SKM-1 treated with dmso at 0.1 percent for 144 hours (cell line): ENCODE data around the gene NELFA.
"Not testable (repeated sequence)": the region's sequence is repeated elsewhere in the genome, so short reads cannot be mapped to it uniquely, and the experiment has no call there.

ENCODE experiments used
- DNase-seq: peaks from one replicate; lab custom pipeline; 2025; ENCODE audit not compliant: unreplicated experiment; lab: John Stamatoyannopoulos, UW

Gene NELFA

DNA sequence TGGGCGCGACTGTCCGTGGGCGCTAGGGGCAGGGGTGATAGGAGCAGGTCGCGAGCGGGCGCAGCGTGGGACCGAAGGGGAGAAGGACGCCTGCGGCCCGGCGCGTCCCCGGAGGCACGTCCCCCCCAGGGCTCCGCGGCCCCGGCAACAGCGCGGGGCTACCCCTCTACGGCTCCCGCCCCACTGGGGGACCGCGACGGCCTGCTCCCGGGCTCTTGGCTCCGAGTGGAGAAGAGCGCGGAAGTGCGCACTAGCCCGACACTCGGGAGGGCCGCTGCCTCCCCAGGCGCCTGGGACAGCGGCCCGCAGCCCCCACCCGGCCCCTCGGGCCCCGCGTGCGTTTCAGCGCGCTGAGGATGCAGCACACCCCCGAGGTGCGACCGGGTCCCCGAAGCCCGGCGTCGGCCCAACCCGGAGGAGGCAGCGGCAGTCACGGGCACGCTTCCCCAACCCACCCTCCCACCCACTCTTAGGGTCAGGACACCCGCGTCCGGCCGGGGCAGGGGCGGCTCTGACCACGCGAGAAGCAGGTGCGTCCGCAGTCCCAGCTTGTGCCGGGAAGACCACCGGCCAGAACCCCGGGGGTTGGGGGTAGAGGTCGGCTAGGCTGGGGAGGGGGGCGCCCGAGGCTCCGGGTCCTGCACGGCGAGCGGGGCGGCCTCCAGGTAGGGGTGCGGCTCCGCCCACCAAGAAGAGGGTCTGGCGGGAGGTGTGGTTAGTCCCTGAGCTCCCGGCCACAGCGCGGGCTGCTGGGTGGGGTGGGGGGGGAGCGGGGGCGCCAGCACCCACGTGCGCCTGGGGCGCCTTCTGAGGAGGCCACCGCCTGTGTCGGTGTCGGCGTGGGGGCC, 31.8 kb upstream of the NELFA start:
- no peak for DNase-seq

DNA sequence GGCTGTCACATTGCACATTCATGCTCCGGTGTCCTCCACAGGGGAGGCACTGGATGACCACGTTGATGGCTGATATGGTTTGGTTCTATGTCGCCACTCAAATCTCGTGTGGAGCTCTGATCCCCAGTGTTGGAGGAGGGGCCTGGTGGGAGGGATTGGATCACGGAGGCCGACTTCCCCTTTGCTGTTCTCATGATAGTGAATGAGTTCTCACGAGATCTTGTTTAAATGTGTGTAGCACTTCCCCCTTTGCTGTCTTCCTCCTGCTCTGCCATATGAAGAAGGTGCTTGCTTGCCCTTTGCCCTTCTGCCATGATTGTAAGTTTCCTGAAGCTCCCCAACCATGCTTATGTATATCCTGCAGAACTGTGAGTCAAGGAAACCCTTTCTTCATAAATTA, 28.1 kb upstream of the NELFA start:
- DNase-seq: peak; percentile 27

DNA sequence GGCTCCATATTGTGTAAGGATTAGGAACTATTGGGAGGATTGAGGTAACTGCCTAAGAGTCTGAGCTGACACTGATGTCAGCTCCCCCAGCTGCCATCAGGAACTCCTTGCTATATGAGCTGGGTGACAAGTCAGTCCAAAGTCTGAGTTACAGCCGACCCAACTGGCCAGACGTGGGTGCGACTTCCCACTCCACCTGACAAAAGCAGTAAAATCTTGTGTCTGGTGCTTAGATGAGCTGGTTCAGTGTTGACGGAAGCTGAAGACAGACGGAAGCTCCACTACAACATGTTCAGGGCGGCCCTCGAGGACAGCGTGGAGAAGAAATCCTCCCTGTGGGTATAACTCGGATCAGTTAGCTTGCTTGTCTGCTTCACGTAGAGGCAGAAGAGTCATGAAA, 27.6 kb upstream of the NELFA start:
- no peak for DNase-seq

DNA sequence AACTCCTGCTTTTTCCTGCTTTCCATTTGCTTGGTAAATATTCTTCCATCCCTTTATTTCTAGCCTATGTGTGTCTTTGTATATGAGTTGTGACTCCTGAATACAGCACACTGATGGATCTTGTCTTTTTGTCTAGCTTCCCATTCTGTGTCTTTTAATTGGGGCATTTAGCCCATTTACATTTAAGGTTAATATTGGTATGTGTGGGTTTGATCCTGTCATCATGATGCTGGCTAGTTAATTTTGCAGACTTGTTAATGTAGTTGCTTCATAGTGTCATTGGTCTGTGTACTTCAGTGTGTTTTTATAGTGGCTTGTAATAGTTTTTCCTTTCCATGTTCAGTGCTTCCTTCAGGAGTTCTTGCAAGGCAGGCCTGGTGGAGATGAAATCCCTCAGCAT, 22.4 kb upstream of the NELFA start:
- DNase-seq: not testable (repeated sequence)

DNA sequence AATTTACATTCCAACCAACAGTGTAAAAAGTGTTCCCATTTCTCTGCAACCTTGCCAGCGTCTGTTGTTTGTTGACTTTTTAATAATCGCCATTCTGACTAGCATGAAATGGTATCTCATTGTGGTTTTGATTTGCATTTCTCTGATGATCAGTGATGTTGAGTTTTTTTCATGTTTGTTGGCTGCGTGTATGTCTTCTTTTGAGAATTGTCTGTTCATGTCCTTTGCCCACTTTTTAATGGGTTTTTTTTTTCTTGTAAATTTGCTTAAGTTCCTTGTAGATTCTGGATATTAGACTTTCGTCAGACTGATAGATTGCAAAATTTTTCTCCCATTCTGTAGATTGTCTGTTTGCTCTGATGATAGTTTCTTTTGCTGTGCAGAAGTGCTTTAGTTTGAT, 18.3 kb upstream of the NELFA start:
- not testable (repeated sequence) for DNase-seq

DNA sequence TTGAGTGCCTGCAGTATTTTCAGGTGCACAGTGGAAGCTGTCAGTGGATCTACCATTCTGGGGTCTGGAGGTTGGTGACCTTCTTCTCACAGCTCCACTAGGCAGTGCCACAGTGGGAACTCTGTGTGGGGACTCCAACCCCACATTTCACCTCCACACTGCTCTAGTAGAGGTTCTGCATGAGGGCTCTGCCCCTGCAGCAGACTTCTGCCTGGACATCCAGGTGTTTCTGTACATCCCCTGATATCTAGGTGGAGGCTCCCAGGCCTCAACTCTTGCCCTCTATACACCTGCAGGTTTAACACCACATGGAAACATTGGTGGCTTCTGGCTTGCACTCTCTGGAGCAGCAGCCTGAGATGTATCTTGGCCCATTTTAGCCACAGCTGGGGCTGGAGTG, 17.0 kb upstream of the NELFA start:
- DNase-seq: no peak

DNA sequence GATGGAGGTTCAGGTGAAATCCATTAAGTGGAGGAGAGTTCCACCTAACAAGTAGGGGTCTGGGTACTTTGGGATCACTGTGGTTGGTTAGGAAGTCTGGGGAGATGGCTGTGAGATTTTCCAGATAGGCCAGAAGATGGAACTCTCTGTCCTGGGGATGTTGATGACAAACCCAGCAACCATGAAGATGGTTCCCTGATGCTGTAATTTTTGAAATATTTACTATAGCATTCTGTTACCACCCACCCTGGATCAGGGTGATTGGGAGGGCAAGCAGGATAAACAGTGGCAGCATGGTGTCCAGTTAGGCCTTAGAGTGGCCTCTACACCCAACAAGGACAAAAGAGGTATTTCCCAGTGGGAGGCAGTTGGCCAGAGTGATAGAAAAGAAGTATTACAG, 15.9 kb upstream of the NELFA start:
- DNase-seq: no peak

DNA sequence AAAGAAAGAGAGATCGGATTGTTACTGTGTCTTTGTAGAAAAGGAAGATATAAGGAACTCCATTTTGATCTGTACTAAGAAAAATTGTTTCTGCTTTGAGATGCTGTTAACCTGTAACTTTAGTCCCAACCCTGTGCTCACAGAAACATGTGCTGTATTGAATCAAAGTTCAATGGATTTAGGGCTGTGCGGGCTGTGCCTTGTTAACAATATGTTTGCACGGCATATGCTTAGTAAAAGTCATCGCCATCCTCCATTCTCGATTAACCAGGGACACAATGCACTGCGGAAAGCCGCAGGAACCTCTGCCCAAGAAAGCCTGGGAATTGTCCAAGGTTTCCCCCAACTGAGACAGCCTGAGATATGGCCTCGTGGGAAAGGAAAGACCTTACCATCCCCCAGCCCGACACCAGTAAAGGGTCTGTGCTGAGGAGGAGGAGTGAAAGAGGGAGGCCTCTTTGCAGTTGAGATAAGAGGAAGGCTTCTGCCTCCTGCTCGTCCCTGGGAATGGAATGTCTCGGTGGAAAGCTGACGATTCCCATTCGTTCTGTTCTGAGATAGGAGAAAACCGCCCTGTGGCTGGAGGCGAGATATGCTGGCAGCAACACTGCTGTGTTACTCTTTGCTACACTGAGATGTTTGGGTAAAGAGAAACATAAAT, 12.7 kb upstream of the NELFA start:
- DNase-seq: not testable (repeated sequence)

DNA sequence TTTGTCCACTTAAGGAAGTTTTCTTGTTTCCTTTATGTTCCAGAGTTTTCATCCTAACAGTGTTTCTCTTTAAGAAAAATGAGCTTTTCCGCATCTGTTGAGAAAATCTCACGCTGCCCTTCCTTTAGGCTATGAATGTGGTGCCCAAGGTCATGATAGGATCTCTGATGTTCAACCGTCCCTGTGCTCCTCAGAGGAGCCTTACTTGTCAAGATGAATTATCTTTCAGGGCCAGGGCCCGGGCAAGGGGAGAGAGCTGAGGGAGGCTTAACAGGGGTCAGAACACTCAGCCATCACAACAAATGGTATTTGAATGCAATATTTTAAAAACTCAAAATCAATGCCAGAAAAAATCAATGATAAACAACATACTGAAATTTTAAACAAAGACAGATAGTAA, 6.2 kb upstream of the NELFA start:
- no peak for DNase-seq

DNA sequence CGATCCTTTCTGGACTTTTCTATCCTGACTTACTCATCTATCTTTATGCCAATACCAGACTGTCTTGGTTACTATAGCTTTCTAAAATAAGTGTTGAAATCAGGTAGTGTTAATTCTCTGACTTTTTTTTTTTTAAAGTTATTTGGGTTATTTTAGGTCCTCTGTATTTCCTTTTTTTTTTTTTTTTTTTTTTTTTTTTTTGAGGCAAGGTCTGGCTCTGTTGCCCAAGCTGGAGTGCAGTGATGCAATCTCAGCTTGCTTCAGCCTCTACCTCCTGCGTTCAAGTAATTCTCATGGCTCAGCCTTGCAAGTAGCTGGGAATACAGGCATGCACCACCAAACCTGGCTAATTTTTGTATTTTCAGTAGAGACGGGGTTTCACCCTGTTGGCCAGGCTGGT, 2.8 kb upstream of the NELFA start:
- peak; percentile 76 for DNase-seq

DNA sequence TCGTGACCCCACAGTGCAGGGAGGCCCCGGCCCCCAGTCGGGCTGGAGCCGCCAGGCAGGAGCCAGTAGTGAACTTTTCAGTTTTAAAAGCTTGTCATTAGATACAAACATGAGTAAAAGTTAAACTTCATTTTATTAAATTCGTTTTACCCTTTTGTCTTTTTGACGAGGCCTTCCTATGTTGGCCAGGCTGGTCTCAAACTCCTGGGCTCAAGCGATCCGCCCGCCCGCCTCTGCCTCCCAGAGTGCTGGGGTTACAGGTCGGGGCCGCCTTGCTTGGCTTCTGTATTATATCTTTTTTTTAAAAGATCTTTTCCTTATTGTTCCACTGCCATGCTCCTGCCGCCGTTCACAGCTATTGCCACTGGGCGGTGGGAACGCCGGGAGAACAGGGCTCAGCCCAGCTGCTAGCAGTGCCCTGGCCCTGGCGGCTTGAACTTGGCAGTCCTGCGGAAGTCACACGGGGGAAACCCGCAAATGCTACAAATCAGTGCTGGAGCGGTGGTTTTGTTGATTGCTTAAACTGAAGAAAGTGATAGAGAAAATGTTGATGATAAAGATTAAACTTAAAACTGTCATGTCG, 968 bp upstream of the NELFA start:
- DNase-seq: peak; percentile 79

DNA sequence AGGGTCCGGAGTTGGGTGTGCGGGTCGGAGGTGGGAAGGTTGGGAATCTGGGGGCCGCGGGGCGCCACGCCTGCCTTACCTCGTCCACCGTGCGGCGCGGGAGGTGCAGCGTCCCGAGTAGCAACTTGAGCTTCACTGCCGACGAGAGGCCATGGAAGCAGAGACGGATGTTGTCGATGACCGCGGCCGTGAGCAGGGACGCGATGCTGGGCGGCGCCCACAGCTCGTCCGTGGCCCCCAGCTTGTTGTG, 178 bp downstream of the NELFA start:
- no peak for DNase-seq

DNA sequence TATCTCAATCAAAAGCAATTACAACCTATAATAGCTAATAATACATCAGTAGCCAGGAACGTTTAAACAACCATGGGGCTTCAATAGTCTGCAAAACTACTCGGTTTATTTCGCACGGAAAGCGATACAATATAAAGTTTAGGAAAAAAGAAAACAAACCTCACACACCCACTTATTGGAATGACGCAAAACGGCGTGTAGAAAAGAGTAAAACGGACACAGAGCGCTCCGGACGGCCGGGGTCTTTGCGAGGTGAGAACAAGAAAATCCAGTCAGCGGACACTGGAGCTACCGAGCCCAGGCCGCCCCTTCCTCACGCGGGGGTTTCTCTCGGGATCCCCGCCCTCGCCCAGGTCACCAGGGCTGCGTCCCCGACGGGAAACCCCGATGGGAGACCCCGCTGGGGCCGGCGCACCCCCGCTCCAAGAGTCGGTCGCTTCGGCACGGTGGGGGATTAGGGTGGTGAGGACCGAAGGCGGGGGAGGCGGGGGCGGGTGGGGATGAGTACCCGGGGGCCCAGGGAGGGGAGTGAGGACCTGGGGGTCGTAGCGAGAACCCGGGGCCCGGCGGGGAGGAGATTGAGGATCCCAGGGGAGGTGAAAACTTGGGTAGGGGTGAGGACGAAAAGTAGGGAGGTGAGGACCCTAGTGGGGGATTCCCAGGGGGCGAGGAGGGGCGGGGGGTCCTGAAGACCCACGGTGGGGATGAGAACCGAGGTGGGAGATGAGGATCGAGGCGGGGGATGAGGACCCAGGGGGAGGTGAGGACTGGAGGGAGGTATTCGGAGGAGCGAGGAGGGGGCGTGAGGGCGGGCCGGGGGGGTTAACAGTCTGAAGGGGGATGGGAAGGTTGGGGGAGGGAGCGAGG, 737 bp downstream of the NELFA start:
- no peak for DNase-seq

DNA sequence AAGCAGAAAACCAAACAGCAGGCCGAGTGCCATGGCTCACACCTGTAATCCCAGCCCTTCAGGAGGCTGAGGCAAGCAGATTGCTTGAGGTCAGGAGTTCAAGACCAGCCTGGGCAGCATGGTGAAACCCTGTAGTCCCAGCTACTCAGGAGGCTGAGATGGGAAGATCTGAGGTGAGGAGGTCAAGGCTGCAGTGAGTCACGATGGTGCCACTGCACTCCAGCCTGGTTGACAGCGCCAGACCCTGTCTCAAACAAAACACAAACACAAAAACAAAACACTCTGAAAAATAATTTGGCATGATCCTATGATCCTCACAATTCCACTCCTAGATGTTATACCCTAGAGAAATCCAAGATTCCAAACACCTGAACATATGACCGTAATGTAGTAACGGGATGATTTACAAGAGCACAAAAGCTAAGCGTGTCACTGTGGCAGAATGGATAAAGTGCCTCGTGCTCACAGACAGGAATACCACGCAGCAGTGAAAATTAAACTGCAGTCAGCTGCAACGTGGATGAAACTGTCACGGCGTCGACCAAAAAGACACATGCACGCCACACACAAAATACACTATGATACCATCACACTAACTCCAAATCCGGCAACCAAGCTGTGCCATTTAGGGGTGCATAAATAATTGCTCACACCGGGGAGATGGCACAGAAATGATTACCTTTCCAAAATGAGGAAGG, 1.7 kb downstream of the NELFA start:
- no peak for DNase-seq

DNA sequence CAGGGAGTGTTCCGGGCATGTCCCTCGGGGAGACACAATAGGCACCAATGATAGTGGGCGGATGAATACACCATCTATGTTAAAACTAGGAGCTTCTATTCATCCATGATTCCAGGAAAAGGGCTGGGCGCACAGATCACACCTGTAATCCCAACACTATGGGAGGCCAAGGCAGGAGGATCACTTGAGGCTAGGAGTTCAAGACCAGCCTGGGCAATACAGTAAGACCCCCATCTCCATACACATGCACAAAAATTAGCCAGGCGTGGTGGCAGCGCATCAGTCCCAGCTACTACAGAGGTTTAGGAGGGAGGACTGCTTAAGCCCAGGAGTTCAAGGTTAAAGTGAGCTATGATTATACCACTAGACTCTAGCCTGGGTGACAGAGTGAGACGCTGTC, 2.4 kb downstream of the NELFA start:
- DNase-seq: no peak

DNA sequence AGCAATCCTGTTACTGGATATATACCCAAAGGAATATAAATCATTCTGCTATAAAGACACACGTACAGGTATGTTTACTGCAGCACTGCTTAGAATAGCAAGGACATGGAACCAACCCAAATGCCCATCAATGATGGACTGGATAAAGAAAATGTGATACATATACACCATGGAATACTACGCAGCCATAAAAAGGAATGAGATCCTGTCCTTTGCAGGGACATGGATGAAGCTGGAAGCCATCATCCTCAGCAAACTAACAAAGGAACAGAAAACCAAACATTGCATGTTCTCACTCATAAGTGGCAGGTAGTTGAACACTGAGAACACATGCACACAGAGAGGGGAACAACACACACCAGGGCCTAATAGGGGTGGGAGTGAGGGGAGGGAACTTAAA, 5.4 kb downstream of the NELFA start:
- not testable (repeated sequence) for DNase-seq

DNA sequence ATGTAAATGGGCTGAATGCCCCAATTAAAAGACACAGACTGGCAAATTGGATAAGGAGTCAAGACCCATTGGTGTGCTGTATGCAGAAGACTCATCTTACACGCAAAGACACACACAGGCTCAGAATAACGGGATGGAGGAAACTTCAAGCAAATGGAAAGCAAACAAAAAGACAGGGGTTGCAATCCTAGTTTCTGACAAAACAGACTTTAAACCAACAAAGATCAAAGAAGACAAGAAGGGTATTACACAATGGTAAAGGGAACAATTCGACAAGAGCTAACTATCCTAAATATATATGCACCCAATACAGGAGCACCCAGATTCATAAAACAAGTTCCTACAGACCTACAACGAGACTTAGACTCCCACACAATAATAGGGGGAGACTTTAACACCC, 9.5 kb downstream of the NELFA start:
- DNase-seq: not testable (repeated sequence)

DNA sequence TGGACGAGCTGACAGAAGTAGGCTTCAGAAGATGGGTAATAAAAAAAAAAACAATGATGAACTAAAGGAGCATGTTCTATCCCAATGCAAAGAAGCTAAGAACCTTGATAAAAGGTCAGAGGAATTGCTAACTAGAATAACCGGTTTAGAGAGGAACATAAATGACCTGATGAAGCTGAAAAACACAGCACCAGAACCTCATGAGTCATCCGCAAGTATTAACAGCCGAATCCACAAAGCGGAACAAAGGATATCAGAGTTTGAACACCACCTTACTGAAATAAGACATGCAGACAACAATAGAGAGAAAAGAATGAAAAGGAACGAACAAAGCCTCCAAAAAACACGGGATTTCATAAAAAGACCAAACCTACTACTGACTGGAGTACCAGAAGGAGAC, 10.5 kb downstream of the NELFA start:
- DNase-seq: no peak

DNA sequence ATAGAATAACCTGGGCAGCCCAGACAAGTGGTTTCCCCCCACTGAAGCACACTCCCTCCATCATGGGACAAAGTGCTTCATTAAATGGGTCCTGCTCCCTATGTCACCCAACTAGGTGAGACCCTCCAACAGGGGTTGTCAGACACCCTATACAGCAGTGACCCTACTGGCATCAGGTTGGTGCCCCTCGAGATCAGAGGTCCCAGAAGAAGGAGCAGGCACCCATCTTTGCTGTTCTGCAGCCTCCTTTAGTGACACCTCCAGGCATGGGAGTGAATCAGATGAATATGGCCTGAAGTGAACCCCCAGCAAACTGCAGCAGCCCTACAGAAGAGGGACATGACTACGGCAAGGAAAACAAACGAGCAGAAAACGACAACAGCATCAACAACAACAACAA, 11.1 kb downstream of the NELFA start:
- DNase-seq: no peak

DNA sequence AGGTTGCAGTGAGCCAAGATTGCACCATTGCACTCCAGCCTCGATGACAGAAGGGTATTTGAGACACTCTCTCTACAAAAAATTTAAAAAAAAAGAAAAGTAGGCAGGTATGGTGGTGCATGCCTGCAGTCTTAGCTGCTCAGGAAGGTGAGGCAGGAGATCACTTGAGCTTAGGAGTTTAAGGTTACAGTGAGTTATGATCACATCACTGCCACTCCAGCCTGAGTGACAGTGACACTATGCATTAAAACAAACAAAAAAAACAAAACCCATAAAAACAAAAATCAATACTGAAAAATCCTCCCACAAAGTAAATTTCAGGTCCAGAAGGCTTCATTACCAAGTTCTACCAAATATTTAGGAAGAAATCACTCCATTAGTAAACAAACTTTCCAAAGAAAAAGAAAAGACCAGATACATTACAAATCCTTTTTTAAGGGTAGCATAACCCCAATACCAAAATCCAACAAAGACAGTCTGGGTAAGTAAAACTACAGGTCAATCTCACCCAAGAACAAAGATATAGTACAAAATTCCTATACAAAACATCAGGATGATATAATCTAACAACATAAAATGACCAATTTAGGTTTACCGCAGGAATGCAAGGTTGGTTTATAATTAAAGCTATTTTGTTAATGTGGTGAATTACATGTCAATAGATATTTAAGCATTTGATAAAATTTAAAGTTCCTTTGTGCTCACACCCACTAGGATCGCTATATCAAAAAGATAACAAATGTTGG, 11.7 kb downstream of the NELFA start:
- no peak for DNase-seq
